ENCODE measurements around the gene HOXD8. TPM values are rescaled to one million over a fixed set of nuclear protein-coding genes. Genes with fewer than 3 reads are reported as not detected.

Gene HOXD8
- total RNA-seq, 1 donor, result 0.45 TPM

DNA sequence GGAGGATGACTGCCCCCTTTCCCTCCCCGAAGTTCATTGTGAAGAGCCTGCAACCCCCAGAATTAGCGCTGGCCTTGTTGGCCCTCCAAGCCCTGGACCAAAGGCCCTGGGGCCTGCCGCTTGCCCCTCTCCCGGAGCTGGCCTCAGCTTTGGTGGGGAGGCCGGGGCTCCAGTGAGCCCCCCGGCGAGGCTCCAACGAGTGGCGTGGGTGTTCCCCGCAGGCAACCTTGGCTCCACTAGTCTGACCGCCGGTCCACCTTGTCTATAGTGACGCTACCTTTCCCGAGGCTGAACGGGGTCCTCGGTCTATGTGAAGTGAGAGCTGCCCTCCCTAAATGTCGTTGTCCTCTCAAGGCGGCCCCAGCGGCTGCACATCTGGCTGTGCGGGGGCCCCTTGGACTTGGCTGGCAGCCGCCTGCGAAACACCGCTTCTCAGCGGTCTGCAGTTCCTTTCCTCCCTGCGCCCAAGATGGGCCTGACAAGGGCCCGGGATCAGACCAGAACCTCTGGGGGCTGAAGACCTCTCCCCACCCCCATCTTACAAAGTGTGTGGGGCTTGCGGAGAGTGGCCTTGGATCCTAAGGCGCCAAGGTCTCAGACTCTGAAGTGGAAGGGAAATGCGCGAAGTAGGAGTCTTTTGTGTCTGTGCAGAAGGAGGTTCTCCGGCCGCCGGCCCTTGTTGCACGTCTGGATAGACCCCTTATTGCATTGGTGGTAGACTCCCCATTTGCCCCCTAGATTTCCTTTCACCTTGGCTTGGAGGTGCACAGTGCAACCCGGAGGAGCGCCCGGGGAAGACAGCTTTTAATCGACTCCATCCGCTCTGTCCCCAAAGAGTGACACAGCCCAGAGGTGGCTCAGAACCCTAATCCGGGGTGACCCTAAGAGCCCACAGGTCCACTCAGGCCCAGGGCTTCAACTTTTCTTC, 16.9 kb upstream of the HOXD8 start:
- DNase-seq (ENCODE audit: low read depth), result no peak
- H3K4me3 ChIP-seq (ENCODE audit: low read depth, low read length), result no peak overlapping the region

DNA sequence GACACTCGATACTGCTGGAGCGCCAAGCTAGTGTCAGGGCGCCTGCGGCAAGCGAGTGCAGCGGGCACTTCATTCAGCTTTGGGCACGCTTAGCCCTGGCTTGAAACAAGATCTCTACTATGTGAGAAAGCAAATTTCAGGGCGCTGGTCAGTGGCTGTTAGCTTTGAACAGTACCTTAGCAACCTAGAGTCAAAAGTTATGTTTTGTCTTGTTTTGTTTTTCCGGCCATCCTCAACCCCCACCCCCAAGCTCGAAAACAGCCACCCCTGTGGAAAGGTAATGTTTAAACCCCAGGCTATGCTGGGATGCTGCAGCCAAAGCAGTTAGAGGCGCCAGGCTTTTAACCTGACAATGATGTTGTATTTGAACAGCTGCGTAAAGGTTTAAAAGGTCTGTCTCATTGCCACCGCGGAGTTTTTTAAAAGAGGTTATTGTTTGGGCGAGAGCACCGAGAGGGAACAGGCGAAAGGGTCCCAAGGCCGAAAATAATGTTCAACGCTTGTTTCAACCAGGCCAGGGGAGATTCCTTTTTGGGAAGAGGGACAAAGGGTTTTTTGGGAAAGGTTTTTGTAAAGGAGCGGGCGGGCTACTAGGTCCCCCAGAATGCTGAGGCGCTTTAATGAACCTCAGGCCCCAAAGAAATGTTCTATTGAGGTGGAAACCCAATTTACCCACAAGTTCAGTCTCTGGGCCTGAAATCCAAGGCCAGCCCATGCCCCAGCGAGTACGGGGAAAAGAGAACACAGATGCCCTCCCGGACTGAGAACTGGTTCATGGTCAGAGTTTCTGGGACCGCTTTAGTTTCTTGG, 15.2 kb upstream of the HOXD8 start:
- TF ChIP-seq, protein P1, sequence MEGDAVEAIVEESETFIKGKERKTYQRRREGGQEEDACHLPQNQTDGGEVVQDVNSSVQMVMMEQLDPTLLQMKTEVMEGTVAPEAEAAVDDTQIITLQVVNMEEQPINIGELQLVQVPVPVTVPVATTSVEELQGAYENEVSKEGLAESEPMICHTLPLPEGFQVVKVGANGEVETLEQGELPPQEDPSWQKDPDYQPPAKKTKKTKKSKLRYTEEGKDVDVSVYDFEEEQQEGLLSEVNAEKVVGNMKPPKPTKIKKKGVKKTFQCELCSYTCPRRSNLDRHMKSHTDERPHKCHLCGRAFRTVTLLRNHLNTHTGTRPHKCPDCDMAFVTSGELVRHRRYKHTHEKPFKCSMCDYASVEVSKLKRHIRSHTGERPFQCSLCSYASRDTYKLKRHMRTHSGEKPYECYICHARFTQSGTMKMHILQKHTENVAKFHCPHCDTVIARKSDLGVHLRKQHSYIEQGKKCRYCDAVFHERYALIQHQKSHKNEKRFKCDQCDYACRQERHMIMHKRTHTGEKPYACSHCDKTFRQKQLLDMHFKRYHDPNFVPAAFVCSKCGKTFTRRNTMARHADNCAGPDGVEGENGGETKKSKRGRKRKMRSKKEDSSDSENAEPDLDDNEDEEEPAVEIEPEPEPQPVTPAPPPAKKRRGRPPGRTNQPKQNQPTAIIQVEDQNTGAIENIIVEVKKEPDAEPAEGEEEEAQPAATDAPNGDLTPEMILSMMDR (IDR thresholded peaks at IDR 0.05; ENCODE audit: insufficient read depth, low read length), result no peak
- DNase-seq (ENCODE audit: low read depth), result no peak
- H3K4me3 ChIP-seq (ENCODE audit: low read depth, low read length), result no peak overlapping the region

More for the DNA sequence above, 16.9 kb upstream of the HOXD8 start:
- TF ChIP-seq, protein P1 (IDR thresholded peaks at IDR 0.05; ENCODE audit: insufficient read depth, low read length), result no peak

DNA sequence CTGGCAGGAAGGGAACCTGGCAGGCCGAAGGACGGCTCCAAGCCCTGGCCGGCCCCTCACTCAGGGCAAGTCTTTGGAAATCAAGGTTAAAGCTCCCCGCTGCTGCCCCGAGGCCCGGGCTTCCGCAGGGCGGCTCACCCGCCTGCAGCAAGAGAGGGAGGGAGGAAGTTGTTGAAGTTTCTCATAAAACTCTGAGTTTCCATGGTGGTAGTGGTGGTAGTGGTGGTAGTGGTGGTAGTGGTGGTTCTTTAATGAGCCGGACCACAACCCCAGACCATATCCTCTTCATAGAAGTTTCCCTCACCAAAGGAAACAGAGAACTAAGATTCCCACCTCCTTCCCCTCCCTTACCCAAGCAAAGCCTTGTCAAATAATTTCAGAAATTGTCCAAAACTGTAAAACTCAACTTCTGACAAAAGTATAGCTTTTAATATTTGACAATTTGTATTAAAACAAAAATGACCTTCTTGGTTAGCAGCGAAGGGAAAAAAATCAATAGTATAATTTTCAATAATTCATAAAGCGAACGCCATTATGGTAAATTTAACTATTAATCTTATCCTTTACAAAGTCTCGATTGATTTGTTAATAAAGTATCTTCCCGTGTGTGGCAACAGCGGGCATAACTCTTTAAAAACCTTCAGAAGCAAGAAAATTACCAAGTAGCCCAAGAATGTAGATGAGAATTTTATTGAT, 14.4 kb upstream of the HOXD8 start:
- H3K4me3 ChIP-seq (ENCODE audit: low read depth, low read length), result no peak overlapping the region
- DNase-seq (ENCODE audit: low read depth), result no peak
- TF ChIP-seq, protein P1 (IDR thresholded peaks at IDR 0.05; ENCODE audit: insufficient read depth, low read length), result no peak

DNA sequence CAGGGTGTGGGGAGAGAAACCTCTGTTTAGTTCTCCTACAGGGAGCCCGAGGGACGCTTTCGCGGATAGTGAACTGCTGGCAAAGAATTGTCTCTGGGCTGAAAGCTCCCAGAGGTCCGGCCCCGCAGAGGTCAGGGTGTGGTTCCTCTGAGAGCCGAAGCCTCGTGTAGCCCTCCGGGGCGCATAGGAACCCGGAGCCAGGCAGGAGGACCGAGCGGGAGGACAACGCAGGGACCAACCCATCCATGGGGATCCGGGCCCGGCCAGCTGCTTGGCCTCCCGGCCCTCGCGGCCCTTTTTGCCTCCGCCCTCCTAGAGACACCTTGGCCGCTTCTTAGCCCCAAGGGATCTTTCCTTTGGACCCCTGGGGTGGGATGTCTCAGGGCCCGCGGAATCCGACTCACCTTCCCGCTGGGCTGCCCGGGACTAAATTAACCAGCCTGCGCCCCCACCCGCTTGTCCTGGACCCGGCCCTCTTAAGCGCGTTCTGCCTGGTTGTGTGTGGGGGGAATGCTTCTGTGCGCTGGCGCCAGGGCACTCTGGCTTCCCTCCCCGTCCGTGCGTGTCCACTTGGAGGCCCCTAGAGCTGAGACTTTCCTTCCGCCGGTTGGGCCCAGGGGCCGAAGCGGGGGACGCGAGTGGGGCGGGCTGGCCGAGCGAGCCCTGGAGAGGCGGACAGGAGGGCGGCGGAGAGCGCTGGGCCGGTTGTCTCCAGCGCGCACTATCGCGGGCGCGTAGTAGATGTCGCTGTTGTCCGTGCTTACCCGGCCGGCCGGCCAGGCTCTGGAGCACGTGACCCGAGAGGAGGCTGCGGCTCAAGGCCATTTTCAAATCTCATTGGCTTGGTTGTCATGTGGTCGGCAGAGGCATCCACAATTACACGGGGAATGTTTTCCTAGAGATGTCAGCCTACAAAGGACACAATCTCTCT, 13.4 kb upstream of the HOXD8 start, which contains the start of gene HOXD10:
Gene HOXD10 (plus strand): TSS at position 896 of the 931 bp plus-strand sequence. CDS start 56 bp downstream, outside the sequence.
- H3K4me3 ChIP-seq (ENCODE audit: low read depth, low read length), result no peak within 1 kb of the TSS
- TF ChIP-seq, protein P1 (IDR thresholded peaks at IDR 0.05; ENCODE audit: insufficient read depth, low read length), result no peak
- DNase-seq (ENCODE audit: low read depth), result no peak

DNA sequence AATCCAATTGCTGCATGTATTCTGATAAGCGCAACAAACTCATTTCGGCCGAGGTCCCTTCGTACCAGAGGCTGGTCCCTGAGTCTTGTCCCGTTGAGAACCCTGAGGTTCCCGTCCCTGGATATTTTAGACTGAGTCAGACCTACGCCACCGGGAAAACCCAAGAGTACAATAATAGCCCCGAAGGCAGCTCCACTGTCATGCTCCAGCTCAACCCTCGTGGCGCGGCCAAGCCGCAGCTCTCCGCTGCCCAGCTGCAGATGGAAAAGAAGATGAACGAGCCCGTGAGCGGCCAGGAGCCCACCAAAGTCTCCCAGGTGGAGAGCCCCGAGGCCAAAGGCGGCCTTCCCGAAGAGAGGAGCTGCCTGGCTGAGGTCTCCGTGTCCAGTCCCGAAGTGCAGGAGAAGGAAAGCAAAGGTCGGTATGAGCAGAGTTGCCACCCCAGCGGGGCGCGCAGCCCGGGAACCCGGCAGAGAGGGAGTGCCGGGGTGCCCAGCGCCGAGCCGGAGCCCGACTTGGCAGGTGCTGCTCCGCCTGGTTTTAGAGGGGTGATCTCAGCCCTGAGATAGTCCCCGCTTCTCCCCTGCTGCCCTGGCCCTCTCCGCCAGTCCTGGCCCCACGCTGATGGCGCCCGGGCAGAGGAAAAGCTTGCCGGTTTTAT, 12.2 kb upstream of the HOXD8 start:
- TF ChIP-seq, protein P1 (IDR thresholded peaks at IDR 0.05; ENCODE audit: insufficient read depth, low read length), result no peak
- H3K4me3 ChIP-seq (ENCODE audit: low read depth, low read length), result no peak overlapping the region
- DNase-seq (ENCODE audit: low read depth), result no peak

All from fibroblast of the aortic adventitia (primary cell).